Chondrocyte (in vitro differentiated cells): ENCODE results near the gene PRKCH. TPM values are rescaled to one million over a fixed set of nuclear protein-coding genes. Genes with fewer than 3 reads are reported as not detected.

ENCODE experiments used
- DNase-seq: peaks from one replicate; pipeline ENCODE4 v3.0.0; 2021; ENCODE audit warnings: mixed read lengths, low spot score
- H3K27ac Mint-ChIP-seq: one replicate; pipeline ENCODE4 v1.8.0; 2021; ENCODE audit warnings: mild to moderate bottlenecking, moderate library complexity, mixed read lengths; ENCODE audit not compliant: unreplicated experiment
- H3K27me3 Mint-ChIP-seq: 2 replicates; pipeline ENCODE4 v1.8.0; 2021; ENCODE audit warnings: low read depth, mixed read lengths
- H3K36me3 Mint-ChIP-seq: 2 replicates; pipeline ENCODE4 v1.8.0; 2021; ENCODE audit warnings: low read depth, mixed read lengths
- H3K4me1 Mint-ChIP-seq: 2 replicates; pipeline ENCODE4 v1.8.0; 2021; ENCODE audit warnings: low read depth, mild to moderate bottlenecking, mixed read lengths
- H3K4me3 Mint-ChIP-seq: one replicate; pipeline ENCODE4 v1.8.0; 2021; ENCODE audit warnings: mild to moderate bottlenecking, moderate library complexity, mixed read lengths; ENCODE audit not compliant: unreplicated experiment
- H3K9me3 Mint-ChIP-seq: 2 replicates; pipeline ENCODE4 v1.8.0; 2021; ENCODE audit warnings: low read depth, mixed read lengths
- CTCF ChIP-seq: fragments of 200-600 bp; sonication (generic); IDR thresholded peaks from 2 replicates; pipeline ENCODE4 v1.5.0; 2021; ENCODE audit warnings: antibody characterized with exemption, mild to moderate bottlenecking, moderate library complexity
- total RNA-seq: library from RNA; stranded (reverse); gene quantifications from 3 replicates; pipeline ENCODE4 v1.2.1, GENCODE V29; 2021

The PRKCH gene
- total RNA-seq, 1 donor from 2014 or later = 9.7 TPM

- no peaks in the 10 kb centered on the region for H3K36me3 Mint-ChIP-seq
- DNase-seq = no peak
- no peak for TF ChIP-seq CTCF
- H3K27me3 Mint-ChIP-seq = peaks cover 5% of the 10 kb centered on the region
- no peaks in the 10 kb centered on the region for H3K9me3 Mint-ChIP-seq
- no peak overlapping the region for H3K4me3 Mint-ChIP-seq
- no peak overlapping the region for H3K27ac Mint-ChIP-seq
- H3K4me1 Mint-ChIP-seq = peaks cover 3% of the 10 kb centered on the region
Measured at GRCh38 chr14:61399365-61399764, 78.0 kb downstream of the PRKCH start.

- no peak overlapping the region for H3K27ac Mint-ChIP-seq
- H3K4me1 Mint-ChIP-seq = peaks cover 3% of the 10 kb centered on the region
- no peak for TF ChIP-seq CTCF
- H3K27me3 Mint-ChIP-seq = peaks cover 5% of the 10 kb centered on the region
- no peak for DNase-seq
- H3K9me3 Mint-ChIP-seq = no peaks in the 10 kb centered on the region
- no peaks in the 10 kb centered on the region for H3K36me3 Mint-ChIP-seq
- no peak overlapping the region for H3K4me3 Mint-ChIP-seq
Measured at GRCh38 chr14:61401461-61401860, 80.1 kb downstream of the PRKCH start.

GRCh38 chr14:61403411-61403810, 82.0 kb downstream of the PRKCH start:
- H3K4me3 Mint-ChIP-seq = no peak overlapping the region
- no peak for TF ChIP-seq CTCF

GRCh38 chr14:61404637-61405036, 83.3 kb downstream of the PRKCH start:
- Mint-ChIP-seq H3K27ac (no peak overlapping the region), H3K4me1 (peaks cover 3% of the 10 kb centered on the region), H3K27me3 (no peaks in the 10 kb centered on the region), H3K4me3 (no peak overlapping the region), H3K9me3 (no peaks in the 10 kb centered on the region), H3K36me3 (no peaks in the 10 kb centered on the region)
- DNase-seq = no peak
- TF ChIP-seq CTCF = no peak

More at GRCh38 chr14:61403411-61403810, 82.0 kb downstream of the PRKCH start:
- Mint-ChIP-seq H3K36me3 (no peaks in the 10 kb centered on the region), H3K9me3 (no peaks in the 10 kb centered on the region), H3K27me3 (no peaks in the 10 kb centered on the region), H3K27ac (no peak overlapping the region), H3K4me1 (peaks cover 3% of the 10 kb centered on the region)
- DNase-seq = no peak

GRCh38 chr14:61406198-61406597, 84.8 kb downstream of the PRKCH start:
- Mint-ChIP-seq H3K4me3 (no peak overlapping the region), H3K27me3 (no peaks in the 10 kb centered on the region), H3K27ac (no peak overlapping the region)

More at GRCh38 chr14:61406198-61406597, 84.8 kb downstream of the PRKCH start:
- Mint-ChIP-seq H3K4me1 (no peaks in the 10 kb centered on the region), H3K36me3 (no peaks in the 10 kb centered on the region), H3K9me3 (no peaks in the 10 kb centered on the region)
- no peak for TF ChIP-seq CTCF
- DNase-seq = no peak
